NCI-H524 (cell line): ENCODE results near the gene OR5AS1.
"Not testable (repeated sequence)": the region's sequence is repeated elsewhere in the genome, so short reads cannot be mapped to it uniquely, and the experiment has no call there.

Source experiments
- DNase-seq, 2 experiments: peaks; one replicate each; lab custom pipeline; 2025; lab: John Stamatoyannopoulos, UW

The OR5AS1 gene

DNA sequence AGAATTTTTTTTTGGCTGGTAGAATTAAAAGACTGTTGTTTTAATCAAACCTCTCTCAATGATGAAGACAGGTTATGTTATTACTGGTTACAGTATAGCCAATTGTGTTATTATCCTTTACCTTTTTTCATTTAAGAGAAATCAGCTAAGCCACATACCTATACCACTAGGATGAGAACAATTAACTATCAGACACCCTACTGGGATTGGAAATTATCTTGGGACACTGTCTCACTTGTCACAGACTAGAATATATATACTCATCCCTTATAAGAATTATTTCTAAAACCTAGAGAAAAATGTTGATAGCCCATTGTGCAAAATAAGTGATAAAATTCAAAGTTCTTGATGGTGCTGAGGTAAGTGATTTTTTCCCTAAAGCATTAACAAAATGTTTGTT lies at the start of gene OR5AS1:
Gene OR5AS1, plus strand, starts transcription at position 301 of the 400 bp plus-strand sequence. CDS start 2,765 bp downstream, outside the sequence.
- DNase-seq, result no peak

DNA sequence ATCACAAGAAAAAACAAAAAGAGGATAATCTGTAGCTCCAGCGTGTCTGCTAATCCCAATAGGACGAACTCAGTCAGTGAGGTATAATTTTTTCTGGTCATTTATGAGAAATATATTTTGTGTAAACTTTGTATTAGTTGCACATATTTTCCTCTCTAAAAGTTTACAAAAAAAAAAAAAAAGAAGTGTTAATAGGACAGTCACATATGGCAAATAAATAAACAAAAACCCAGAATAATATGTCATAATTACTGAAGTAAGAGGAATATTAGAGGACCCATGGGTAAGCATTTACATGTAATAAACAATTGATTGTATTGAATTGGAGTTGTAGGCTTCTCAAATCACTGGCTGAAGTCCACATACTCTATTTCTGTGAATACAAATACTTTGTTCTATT lies 32.9 kb upstream of the OR5AS1 start, which contains the start of gene OR5F1:
Gene OR5F1, minus strand, starts transcription at position 101 of the 400 bp plus-strand sequence. Its CDS starts 0 bp downstream, at position 101.
- DNase-seq, result no peak

DNA sequence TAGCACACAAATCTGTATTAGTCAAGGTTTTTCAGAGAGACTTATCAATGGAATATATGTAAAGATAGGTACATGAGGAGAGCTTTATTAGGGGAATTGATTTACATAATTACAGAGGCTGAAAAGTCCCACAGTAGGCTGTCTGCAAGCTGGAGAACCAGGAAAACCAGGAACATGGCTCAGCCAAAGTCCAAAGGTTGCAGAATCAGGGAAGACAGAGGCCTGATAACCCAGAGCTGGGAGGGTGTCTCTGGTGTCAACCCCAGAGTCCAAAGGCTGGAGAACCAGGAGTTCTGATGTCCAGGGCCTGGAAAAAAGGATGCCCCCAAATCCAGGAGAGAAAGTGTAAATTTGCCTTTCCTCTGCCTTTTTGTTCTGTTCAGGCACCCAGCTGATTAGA lies 16.7 kb upstream of the OR5AS1 start:
- no peak for DNase-seq

DNA sequence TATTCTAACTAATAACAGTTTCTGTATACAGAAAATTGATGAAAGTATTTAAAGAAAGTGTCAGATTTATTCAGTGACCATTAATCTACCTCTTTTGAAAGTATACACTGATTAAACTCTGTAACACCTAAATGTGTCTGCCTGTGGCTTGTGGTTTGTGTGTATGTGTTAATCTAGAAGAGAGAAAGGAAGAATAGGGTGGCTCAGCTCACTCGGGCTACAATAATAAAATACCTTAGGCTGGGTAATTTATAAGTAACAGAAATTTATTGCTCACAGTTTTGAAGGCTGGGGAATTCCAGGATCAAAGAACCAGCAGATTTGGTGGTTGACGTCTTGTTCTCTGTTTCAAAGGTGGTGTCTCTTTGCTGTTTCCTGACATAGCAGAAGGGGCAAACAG lies 13.6 kb upstream of the OR5AS1 start:
- DNase-seq, result no peak

DNA sequence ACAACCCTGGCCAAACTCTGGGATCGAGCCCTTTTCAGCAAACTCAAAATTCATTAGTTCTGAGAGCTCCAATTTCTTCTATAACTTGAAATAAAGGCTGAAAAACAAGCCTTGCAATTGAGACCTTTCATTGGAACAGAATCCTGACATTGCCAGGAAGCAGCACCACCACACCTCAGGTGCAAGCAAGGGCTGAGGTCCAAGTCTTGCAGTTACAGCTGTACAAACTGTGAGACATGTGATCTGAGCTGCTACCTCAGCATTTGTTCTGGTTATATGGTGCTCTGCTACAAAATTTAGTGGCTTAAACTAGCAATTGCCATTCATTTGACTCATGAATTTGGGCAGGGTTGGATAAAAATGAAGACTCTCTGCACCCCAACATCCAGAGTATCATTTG lies 18.1 kb downstream of the OR5AS1 start:
- no peak for DNase-seq

DNA sequence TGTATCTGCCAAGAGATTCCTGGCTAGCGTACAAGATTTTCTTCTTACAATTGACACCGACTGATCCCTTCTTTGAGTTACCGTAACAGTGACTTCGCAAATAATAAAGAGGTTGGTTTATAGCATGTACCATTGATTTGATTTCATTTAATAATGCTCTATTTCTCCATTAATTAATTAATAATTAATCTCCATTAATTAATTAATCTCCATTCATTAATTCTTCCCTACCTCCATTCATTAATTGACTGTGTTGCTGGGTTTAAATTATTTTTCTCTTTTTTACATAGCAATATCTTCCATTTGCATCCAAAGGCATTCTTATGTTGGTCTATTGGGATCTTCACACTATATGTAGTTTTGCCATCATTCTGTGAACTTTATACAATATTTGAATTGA lies 21.0 kb downstream of the OR5AS1 start:
- no peak for DNase-seq

DNA sequence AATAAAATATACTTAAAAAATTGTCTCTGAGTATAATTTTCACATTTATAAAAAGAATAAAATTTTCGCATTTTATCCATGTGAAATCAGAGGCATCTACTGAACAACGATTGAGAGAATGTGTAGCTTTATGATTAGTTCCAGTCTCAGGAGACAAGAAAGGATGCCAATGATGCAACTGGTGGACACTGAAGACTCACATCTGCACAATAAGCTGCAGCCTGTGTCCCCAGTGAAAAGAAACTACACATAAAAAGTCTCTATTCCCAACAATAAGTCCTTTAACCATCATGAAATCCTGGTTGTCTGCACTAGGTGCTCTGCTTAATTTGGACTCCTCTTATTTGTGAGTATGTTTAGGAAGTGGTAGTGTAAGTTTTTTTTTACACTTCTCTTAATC lies 22.0 kb downstream of the OR5AS1 start:
- no peak for DNase-seq

DNA sequence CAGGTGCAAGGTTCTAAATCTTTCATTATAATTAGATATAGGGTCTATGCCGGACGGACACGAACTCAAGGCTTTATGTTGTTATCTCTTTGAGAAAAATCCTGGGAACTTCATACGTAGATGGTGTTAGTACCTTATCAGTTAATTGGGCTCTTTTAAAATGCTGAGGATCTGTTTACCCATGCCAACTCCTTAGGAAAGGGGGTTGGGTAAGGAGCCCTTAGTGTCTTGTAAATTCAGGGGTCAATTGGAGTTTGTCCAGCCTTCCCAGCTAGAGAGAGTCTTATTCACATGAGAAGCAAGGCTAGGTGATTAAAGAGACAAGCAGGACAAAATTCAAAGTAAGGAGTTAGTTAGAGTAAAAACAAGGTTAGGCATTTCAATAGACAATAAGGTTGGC lies 28.9 kb downstream of the OR5AS1 start:
- DNase-seq, result not testable (repeated sequence)

DNA sequence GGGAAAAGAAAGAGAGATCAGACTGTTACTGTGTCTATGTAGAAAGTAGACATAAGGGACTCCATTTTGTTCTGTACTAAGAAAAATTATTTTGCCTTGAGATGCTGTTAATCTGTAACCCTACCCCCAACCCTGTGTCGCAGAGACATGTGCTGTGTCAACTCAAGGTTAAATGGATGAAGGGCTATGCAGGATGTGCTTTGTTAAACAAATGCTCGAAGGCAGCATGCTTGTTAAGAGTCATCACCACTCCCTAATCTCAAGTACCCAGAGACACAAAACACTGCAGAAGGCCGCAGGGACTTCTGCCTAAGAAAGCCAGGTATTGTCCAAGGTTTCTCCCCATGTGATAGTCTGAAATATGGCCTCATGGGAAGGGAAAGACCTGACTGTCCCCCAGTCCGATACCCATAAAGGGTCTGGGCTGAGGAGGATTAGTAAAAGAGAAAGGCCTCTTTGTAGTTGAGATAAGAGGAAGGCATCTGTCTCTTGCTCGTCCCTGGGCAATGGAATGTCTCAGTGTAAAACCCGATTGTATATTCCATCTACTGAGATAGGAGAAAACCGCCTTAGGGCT lies 30.3 kb downstream of the OR5AS1 start:
- not testable (repeated sequence) for DNase-seq

DNA sequence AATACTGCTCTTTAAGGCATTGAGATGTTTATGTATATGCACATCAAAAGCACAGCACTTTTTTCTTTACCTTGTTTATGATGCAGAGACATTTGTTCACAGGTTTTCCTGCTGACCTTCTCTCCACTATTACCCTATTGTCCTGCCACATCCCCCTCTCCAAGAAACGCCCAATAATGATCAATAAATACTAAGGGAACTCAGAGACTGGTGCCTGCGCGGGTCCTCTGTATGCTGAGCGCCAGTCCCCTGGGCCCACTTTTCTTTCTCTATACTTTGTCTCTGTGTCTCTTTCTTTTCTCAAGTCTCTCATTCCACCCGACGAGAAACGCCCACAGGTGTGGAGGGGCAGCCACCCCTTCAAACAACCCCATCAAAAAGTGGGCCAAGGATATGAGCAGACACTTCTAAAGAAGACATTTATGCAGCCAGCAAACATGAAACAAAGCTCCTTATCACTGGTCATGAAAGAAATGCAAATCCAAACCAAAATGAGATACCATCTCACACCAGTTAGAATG lies 30.9 kb downstream of the OR5AS1 start:
- DNase-seq, result not testable (repeated sequence)

DNA sequence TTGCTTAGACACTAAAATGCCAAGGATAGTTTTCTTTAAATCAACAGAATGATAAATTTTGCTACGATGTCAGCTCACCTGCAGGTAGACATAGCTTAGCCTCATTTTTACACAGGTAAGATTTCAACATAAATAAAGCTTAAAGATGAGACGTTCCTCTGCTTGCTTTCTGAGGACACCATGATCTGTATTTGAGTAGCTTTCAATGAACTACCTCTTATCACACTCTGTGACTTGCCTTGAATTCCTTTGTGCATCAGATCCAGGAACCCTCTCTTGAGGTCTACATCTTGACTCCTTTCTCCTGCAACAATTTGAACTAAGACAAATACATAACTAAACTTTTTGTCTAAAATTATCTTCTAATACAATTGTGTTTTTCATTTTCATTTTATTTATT lies 39.5 kb downstream of the OR5AS1 start:
- DNase-seq, result no peak
